ENCODE results near the gene MYO6.
A peak's percentile ranks its signal among the peaks of the same experiment; 100 is the strongest.
"Not testable (repeated sequence)": the region's sequence is repeated elsewhere in the genome, so short reads cannot be mapped to it uniquely, and the experiment has no call there.

MYO6 gene

DNA sequence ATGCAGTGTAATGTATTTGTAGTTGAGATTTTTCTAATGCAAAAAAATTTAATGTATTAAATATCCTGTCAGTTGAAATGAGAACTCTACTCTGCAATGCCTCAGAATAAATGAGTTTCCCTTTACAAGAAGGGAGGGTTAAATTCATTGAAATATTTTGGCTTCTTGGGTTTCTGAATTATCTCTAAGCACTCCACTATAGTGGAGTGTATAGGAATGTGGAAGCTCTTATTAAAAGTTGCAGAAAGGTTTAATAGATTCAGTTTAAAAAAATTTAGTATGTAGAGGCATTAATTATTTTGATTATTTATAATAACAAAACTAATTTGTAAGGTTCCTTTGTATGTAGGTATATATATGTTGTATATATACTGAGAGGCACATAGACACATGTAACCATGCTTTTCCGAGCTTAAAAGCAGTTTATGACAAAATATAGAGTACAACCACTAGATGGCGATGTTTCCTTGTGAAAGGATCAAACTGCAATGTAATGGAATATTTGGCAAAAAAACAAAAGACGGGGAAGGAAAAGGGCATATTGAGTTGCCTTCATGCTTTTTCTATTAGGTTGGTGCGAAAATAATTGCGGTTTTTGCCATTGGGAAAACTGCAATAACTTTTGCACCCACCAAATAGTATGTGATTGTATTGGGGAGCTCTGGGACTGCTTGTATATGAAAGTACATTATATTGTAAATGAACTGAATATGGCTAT is 144.2 kb downstream of the MYO6 start:
- TF ChIP-seq CTCF (conservative IDR thresholded peaks at IDR 0.05), result peak; percentile 76
- peak overlapping the region; percentile 32 for H3K27ac ChIP-seq

DNA sequence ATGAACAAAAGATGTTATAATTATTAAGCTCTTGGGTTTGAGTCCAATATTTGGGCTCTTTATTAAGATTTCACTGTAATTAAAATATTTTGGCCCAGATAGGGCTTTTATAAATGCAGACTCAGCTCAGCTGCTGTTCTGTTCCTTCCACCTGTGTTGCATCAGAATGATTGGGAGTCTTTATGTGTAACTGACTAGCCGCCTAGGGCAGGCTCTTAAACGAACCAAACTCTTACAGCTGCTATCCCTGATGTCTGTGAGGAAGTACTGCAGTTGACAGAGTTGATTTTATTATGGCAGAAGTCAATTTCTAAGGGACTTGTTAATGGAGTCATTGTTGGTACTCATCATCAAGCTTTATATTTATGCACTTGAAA is 144.7 kb downstream of the MYO6 start:
- TF ChIP-seq CTCF (conservative IDR thresholded peaks at IDR 0.05), result no peak
- H3K27ac ChIP-seq, result peak overlapping the region; percentile 32; the same call in 1 of the 2 replicates

DNA sequence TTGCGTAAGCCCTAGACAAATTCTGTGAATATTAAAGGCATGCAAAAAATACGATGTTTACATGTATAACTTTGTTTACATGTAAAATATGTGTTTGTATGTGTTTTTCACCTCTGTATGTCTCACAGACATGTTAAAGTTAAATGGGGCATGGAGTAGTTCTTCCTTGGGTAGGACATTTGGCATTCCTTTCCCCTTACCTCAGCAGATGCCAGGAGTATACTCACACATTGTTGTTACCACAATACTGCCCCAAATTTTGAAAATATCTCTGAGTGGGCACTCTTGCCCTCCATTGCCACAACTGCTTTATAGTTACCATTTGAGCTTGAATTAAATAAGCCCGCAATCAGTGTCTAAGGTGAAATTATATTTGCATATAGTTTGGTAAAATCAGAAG is 147.5 kb downstream of the MYO6 start:
- no peak overlapping the region for H3K27ac ChIP-seq
- no peak for TF ChIP-seq CTCF (conservative IDR thresholded peaks at IDR 0.05)

DNA sequence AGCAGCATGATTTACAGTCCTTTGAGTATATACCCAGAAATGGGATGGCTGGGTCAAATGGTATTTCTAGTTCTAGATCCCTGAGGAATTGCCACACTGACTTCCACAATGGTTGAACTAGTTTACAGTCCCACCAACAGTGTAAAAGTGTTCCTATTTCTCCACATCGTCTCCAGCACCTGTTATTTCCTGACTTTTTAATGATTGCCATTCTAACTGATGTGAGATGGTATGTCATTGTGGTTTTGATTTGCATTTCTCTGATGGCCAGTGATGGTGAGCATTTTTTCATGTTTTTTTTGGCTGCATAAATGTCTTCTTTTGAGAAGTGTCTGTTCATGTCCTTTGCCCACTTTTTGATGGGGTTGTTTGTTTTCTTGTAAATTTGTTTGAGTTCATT is 151.2 kb downstream of the MYO6 start:
- H3K27ac ChIP-seq, result not testable (repeated sequence)

DNA sequence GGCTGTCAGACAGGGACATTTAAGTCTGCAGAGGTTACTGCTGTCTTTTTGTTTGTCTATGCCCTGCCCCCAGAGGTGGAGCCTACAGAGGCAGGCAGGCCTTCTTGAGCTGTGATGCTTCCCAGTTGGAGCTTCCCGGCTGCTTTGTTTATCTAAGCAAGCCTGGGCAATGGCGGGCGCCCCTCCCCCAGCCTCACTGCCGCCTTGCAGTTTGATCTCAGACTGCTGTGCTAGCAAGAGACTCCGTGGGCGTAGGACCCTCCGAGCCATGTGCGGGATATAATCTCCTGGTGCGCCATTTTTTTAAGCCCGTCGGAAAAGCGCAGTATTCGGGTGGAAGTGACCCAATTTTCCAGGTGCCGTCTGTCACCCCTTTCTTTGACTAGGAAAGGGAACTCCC is 156.1 kb downstream of the MYO6 start:
- not testable (repeated sequence) for H3K27ac ChIP-seq

DNA sequence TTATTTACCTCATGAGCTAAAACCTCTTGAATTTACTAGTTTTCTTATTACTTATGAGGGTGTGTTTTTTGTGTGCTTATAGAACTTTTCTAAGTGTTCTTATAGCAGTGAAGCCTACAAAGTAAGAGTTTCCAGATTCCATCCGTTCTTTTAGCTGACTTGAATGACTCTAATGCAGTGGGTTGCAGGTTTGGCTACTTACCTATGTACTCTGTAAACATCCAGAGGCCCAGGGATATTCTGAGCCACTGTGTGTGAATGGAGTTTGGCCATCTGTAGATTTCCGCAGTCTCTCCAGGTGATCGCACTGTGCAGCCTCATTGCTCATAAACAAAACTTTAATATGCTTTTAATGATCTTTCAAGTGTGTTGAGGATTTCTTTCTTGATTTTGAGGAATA is 157.8 kb downstream of the MYO6 start:
- no peak for TF ChIP-seq CTCF (conservative IDR thresholded peaks at IDR 0.05)
- peak overlapping the region; percentile 23 for H3K27ac ChIP-seq

GRCh38 chr6:75907444-75907843 is 158.4 kb downstream of the MYO6 start:
- no peak for TF ChIP-seq CTCF (conservative IDR thresholded peaks at IDR 0.05)
- H3K27ac ChIP-seq, result no peak overlapping the region

DNA sequence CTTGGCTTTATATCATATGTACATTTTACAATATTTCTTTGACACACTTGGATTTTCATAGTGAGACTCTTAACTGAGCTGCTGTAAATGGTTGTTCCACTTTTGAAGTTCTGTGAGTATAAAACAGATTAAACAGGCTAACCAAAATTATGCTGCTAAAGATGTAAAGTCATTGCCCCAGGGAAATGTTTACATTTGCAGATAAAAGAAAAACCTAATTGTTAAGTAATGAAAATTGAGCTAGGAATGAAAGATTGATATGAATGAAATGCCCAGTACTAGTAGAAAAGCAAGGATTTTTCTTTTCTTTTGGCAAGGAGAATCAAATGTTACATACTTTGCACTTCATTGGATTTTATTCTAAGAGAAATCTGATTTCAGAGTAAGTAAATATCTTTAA is 164.0 kb downstream of the MYO6 start:
- no peak for TF ChIP-seq CTCF (conservative IDR thresholded peaks at IDR 0.05)
- H3K27ac ChIP-seq, result no peak overlapping the region

GRCh38 chr6:75922226-75922625 is 173.2 kb downstream of the MYO6 start:
- no peak for TF ChIP-seq CTCF (conservative IDR thresholded peaks at IDR 0.05)
- no peak overlapping the region for H3K27ac ChIP-seq
